Osteoblast (primary cell): Measurements from ENCODE around the gene ICE1. TPM values are rescaled to one million over a fixed set of nuclear protein-coding genes. Genes with fewer than 3 reads are reported as not detected.
A peak's percentile ranks its signal among the peaks of the same experiment; 100 is the strongest.

ENCODE experiments used
- DNase-seq: peaks from one replicate; pipeline ENCODE4 v3.0.0; 2011; ENCODE audit warnings: low spot score, mixed read lengths; ENCODE audit not compliant: insufficient read length; ENCODE audit errors: missing footprints
- H2AFZ ChIP-seq: 2 replicates; pipeline ENCODE4 v1.6.0; 2011; ENCODE audit warnings: mild to moderate bottlenecking, low read length
- H3K27ac ChIP-seq: 2 replicates; pipeline ENCODE4 v1.5.1; 2011; ENCODE audit warnings: mild to moderate bottlenecking, low read depth, low read length, moderate library complexity
- H3K27me3 ChIP-seq: 2 replicates; pipeline ENCODE4 v1.6.0; 2012; ENCODE audit warnings: mild to moderate bottlenecking, control low read depth, inconsistent platforms, low read length, moderate library complexity; ENCODE audit not compliant: insufficient read depth
- H3K36me3 ChIP-seq: 2 replicates; pipeline ENCODE4 v1.5.1; 2011; ENCODE audit warnings: mild to moderate bottlenecking, low read length, control low read depth, moderate library complexity; ENCODE audit not compliant: insufficient read depth
- H3K4me1 ChIP-seq: 2 replicates; pipeline ENCODE4 v1.5.1; 2011; ENCODE audit warnings: mild to moderate bottlenecking, low read length, control low read depth, moderate library complexity; ENCODE audit not compliant: insufficient read depth
- H3K4me2 ChIP-seq: 2 replicates; pipeline ENCODE4 v1.6.0; 2011; ENCODE audit warnings: mild to moderate bottlenecking, low read length; ENCODE audit not compliant: insufficient read depth
- H3K4me3 ChIP-seq: fragments of 200-600 bp; sonication (generic); 3 replicates; pipeline ENCODE4 v1.5.1; 2012; ENCODE audit warnings: mild to moderate bottlenecking, low read length, inconsistent platforms; ENCODE audit not compliant: insufficient read depth
- H3K79me2 ChIP-seq: 2 replicates; pipeline ENCODE4 v1.6.0; 2012; ENCODE audit warnings: mild to moderate bottlenecking, low read length, control low read depth, inconsistent platforms; ENCODE audit not compliant: insufficient read depth
- H3K9me3 ChIP-seq: 2 replicates; pipeline ENCODE4 v1.5.1; 2011; ENCODE audit warnings: low read depth, low read length, control low read depth
- H4K20me1 ChIP-seq: 2 replicates; pipeline ENCODE4 v1.6.0; 2012; ENCODE audit warnings: mild to moderate bottlenecking, low read length, control low read depth; ENCODE audit not compliant: insufficient read depth
- CTCF ChIP-seq: IDR thresholded peaks from 2 replicates; pipeline ENCODE4 v1.5.1; 2011; ENCODE audit warnings: mild to moderate bottlenecking, low read depth, low read length, moderate library complexity; ENCODE audit errors: extremely low read depth
- total RNA-seq: library from RNA; depleted of rRNA; stranded (reverse); fragments of >200 nt; gene quantifications from 2 replicates; pipeline ENCODE4 v1.2.3, GENCODE V29; 2012

Gene ICE1
- total RNA-seq, 1 donor = 34.0 TPM

DNA sequence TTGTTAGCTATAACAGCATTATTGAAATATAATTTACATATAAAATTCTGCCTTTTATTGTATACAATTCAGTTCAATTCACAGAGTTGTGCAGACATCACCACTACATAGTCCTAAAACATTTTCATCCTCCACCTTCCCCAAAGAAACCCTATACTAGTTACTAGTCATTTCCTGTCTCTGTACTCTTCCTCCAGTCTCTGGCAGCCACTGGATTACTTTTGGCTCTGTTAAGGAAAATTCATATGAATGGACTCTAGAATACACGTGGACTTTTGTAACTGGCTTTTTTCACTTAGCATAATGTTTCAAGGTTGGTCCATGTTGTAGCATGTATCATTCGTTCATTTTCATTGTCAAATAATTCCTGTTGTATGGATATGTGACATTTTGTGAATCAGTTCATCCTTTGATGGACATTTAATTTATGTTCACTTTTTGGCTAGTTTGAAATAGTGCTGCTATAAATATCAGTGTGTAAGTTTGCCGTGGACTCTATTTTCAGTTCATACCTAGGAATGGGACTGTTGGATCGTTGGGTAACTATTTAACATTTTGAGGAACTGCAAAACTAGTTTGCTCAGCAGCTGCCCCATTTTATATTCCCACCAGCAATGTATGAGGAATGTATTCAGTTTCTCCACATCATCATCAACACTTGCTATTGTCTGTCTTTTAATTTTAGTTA is 9.7 kb downstream of the ICE1 start:
- Histone ChIP-seq H3K4me1 (peaks cover 26% of the 10 kb centered on the region), H3K79me2 (peaks cover 96% of the 10 kb centered on the region), H3K4me2 (peak overlapping the region; percentile 43), H3K36me3 (no peaks in the 10 kb centered on the region), H4K20me1 (peaks cover 20% of the 10 kb centered on the region), H2AFZ (no peak overlapping the region), H3K27ac (peak overlapping the region; percentile 50), H3K27me3 (no peaks in the 10 kb centered on the region), H3K9me3 (no peaks in the 10 kb centered on the region), H3K4me3 (no peak overlapping the region)
- TF ChIP-seq CTCF = no peak
- peak; percentile 75 for DNase-seq

- H3K36me3 ChIP-seq = peaks cover 7% of the 10 kb centered on the region
Measured at GRCh38 chr5:5436203-5436760, 13.8 kb downstream of the ICE1 start.

GRCh38 chr5:5437227-5438172 is 15.0 kb downstream of the ICE1 start:
- DNase-seq = no peak
- Histone ChIP-seq H3K4me1 (peaks cover 4% of the 10 kb centered on the region), H3K27me3 (no peaks in the 10 kb centered on the region), H3K9me3 (no peaks in the 10 kb centered on the region), H3K36me3 (peaks cover 7% of the 10 kb centered on the region), H2AFZ (no peak overlapping the region), H4K20me1 (no peaks in the 10 kb centered on the region), H3K79me2 (peaks cover 52% of the 10 kb centered on the region), H3K4me2 (no peak overlapping the region), H3K27ac (no peak overlapping the region), H3K4me3 (no peak overlapping the region)
- no peak for TF ChIP-seq CTCF

More at GRCh38 chr5:5436203-5436760, 13.8 kb downstream of the ICE1 start:
- peaks cover 3% of the 10 kb centered on the region for H4K20me1 ChIP-seq
- no peak overlapping the region for H3K4me2 ChIP-seq
- no peak overlapping the region for H2AFZ ChIP-seq
- peaks cover 16% of the 10 kb centered on the region for H3K4me1 ChIP-seq
- H3K27me3 ChIP-seq = no peaks in the 10 kb centered on the region
- no peak overlapping the region for H3K4me3 ChIP-seq
- no peak overlapping the region for H3K27ac ChIP-seq
- no peak for DNase-seq
- H3K9me3 ChIP-seq = no peaks in the 10 kb centered on the region
- TF ChIP-seq CTCF = no peak
- peaks cover 64% of the 10 kb centered on the region for H3K79me2 ChIP-seq
